CD4-positive, alpha-beta T cell treated with Interleukin-21 for 1 hour (primary cell): ENCODE results near the gene SH3PXD2B.
"Not testable (repeated sequence)": the region's sequence is repeated elsewhere in the genome, so short reads cannot be mapped to it uniquely, and the experiment has no call there.

ENCODE experiments used
- DNase-seq: peaks from one replicate; pipeline ENCODE4 v3.0.0-alpha.2; 2020

SH3PXD2B gene

DNA sequence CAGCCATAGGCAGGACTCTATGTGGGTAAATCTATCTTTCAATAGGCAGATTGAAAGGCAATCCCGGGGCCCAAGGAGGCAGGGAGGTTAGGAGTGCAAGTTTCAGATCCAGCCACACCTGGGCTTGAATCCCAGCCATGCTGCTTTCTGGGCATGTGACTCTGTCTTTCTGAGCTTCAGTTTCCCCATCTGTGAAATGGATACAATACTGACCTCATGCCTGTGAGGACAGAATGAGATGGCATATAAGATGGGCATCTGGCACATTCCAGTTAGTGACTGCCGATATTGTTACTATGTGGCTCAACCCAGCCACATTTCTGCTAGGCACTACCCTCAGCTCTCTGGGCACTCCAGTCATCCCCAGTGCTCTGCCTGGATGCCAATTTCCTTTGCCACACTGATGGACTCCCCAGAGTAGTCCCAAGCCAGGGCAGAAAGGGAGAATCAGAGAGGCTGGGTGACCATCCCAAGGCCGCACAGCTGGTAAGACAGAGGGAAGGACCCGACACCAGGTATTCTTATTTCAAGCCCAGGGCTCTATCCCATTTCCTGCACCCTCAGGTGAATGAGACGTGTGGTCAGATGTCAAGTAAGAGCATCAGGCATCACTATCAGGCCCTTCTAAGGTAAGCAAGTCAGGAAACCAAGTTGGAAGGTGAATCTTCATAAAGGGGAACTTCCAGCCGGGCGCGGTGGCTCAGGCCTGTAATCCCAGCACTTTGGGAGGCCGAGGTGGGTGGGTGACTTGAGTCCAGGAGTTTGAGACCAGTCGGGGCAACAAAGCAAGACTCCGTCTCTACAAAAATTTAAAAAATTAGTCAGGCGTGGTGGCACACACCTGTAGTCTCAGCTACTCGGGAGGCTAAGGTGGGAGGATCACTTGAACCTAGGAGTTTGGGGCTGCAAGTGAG lies 38.7 kb downstream of the SH3PXD2B start:
- no peak for DNase-seq

GRCh38 chr5:172414531-172415361 lies 39.6 kb downstream of the SH3PXD2B start:
- no peak for DNase-seq

GRCh38 chr5:172413601-172414171 lies 40.6 kb downstream of the SH3PXD2B start:
- no peak for DNase-seq

DNA sequence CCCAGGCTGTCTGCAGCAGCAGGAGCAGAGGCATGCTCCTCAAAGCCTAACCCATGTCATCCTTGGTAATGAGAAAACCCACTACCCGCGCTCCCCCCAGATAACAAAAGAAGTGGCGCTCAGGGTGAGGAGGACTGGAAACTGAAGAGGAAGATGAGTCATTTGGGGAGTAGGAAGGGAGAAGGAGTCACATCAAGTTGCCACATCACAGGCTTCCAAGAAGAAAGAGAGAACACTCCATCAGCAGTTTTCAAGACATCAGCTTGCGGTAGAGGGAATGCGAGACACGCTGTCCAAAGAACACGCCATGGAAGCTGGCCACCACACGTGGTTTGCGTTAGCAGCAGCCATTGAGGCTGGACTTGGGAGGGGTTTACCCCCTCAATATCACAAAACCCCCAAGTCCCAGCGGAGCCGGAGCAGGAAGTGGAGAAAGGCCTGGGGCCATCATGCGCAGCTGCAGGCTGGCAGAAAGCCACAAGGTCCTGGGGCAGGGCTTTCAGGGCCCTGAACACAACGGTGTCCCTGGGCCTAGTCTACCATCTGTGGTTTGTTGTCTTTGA lies 41.5 kb downstream of the SH3PXD2B start:
- DNase-seq = peak; percentile 3

GRCh38 chr5:172411484-172412072 lies 42.7 kb downstream of the SH3PXD2B start:
- no peak for DNase-seq

- DNase-seq = no peak
Measured at GRCh38 chr5:172410662-172411483, 43.5 kb downstream of the SH3PXD2B start.

GRCh38 chr5:172410160-172410559 lies 44.2 kb downstream of the SH3PXD2B start:
- DNase-seq = peak; percentile 17

DNA sequence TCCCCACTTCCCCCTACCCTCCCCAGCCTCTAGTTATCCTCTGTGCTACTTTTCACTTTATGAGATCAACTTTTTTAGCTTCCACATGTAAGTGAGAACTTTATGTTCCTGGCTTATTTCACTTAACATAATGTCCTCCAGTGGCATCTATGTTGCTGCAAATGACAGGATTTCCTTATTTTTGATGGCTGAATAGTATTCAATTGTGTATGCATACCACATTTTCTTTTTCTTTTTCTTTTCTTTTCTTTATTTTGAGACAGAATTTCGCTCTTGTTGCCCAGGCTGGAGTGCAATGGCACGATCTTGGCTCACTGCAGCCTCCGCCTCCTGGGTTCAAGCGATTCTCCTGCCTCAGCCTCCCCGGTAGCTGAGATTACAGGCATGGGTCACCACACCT lies 44.8 kb downstream of the SH3PXD2B start:
- not testable (repeated sequence) for DNase-seq

DNA sequence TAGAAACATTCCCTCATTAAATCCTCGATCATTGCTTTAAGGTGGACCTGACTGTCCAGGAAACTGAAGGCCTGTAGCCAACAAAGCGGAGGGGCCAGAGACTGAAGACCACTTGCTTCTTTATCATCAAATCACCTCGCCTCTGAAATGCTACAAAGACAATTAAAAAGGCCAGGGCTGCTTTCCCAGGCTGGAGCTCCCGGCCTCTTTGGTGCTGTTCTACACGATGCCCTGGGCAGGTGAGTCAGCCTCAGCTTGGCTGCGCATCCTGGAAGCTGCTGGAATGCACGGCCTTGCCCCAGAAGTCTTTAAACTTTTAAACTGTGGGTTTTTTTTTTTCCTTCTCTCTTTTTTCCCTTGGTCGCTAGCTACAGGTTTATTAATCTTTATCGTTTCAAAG lies 46.5 kb downstream of the SH3PXD2B start:
- DNase-seq = no peak

GRCh38 chr5:172407241-172407691 lies 47.1 kb downstream of the SH3PXD2B start:
- DNase-seq = no peak

DNA sequence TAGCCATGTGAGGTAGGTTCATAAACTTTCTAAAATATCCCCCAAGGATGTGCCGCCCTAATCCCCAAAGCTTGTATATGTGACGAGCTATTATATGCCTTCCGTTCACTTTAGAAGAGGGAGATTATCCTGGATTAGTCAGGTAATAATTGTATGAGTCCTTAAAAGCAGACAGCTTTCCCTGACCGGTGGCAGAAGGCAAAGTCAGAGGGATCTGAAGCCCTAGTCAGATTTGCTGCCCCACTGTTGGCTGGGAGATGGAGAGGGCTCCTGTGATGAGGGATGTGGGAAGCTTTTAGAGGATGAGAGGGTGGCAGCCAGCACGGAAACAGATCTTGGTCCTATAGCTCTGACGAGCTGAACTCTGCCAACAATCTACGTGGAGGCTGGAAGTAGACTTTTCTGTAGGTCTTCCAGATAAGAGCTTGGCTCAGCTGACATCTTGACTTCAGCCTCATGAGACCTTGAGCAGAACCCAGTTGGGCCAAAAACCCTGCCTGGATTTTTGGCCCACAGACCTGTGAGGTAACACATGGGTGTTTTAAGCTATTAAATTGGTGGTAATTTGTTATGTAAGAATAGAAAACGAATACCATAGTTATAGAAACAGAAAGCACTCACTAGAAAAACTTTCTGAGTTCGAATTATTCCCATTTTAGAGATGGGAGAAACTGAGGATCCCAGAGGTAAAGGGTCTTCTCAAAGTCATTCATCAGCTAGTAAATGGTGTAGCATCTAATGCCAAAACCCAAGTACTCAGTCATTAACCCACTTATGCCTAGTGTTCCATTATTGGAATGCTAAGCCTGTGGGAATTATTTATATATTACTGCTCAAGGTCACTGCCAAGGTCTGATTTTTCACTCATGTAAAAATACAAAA lies 48.9 kb downstream of the SH3PXD2B start:
- DNase-seq = no peak

DNA sequence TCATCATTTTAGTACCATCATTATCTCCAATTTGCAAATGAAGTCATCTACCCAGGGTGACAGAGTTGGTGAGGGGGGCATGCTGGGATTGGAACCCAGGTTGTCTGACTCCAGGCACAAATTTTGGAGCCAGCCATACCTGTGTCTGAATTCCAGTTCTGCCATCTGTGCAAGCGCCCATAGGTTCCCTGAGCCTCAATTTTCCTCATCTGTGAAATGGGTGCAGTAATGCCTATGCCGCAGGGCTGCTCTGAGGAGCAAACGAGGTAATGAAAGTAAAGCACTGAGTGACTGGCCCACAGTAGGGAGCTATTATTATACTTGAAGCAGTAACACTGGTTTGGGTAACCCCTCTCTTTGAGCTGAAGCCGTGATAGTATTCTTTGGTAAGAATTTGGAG lies 49.6 kb downstream of the SH3PXD2B start:
- DNase-seq = no peak

- no peak for DNase-seq
Measured at GRCh38 chr5:172403817-172404216, 50.5 kb downstream of the SH3PXD2B start.

DNA sequence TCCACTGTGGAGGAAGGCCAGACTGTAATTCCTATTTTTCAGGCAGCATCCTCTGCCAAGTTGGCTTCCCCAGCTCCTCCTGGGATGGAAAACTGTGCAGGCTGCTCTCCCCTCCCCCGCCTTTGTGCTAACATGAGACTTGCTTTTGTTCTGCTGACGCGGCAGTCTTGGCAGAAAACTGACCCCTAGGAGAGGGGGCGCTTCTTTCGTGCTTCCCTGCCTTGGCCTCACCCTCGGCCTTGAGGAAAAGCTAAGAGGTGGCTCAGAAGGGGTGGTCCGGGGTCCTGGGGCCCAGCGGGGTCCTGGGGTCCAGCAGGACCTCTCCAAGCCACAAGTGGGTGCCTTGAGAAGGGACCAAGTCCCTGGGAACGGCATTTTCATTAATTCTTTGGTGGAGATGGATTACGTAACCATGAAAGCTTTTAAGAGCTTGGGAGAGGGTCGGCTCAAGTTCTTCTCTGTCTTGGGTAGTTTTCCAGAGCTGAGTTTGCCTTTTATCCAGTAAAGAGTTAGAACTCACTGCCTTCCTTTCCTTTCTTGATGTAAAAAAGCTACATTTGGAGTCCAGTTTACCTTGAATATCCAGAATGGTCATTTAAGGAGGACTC lies 51.0 kb downstream of the SH3PXD2B start:
- no peak for DNase-seq

DNA sequence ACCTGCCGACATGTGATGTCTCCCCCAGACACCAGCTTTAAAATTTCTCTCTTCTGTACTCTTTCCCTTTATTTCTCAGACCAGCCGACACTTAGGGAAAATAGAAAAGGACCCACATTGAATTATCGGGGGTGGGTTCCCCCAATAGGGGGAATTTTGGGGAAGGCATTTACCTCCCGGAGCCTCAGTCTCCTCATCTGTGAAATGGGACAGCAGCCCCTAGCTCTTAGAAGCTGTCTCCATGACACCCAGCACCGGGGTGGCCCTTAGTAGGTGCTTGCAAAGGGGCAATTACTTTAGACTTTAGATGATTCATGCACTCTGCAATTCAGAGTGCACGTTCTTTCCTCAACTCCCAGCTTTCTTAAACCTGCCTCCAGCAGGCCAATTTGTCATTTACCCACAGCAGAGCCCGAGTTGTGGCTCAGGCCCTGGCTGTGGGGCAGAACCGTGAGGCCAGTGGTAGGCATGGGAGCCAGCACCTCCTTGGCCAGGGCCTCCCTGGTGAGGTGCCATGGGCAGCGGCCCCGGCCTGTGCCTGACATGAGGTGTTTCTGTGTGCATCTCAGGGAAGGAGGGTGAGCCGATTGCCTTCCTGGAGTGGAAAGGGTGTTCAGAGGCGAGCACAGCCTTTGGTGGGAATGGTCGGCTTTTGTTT lies 51.7 kb downstream of the SH3PXD2B start:
- no peak for DNase-seq

DNA sequence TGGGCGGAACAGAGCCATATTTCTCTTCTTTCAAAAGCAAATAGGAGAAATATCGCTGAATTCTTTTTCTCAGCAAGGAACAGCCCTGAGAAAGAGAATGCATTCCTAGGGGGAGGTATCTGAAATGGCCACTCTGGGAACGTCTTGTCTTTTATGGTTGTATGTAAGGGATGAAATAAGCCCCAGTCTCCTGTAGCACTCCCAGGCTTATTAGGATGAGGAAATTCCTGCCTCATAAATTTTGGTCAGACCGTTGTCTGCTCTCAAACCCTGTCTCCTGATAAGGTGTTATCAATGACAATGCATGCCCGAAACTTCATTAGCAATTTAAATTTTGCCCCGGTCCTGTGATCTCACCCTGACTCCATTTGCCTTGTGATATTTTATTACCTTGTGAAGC lies 52.3 kb downstream of the SH3PXD2B start:
- not testable (repeated sequence) for DNase-seq

DNA sequence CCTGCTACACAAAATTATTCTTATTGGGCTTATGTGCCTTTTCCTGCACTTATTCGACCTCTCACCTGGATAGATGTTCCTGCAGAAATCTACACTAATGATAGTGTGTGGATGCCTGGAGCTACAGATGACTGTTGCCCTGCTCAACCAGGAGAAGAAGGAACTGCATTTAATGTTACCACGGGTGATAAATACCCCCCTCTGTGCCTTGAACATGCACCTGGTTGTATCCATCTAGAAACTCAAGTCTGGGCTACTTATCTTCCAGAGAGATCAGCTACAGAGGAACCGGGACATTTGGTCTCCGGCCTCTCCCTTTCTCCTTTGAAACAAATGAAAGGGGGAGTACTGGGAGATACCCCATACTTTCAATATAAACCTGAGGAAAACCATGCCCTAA lies 54.5 kb downstream of the SH3PXD2B start:
- no peak for DNase-seq

DNA sequence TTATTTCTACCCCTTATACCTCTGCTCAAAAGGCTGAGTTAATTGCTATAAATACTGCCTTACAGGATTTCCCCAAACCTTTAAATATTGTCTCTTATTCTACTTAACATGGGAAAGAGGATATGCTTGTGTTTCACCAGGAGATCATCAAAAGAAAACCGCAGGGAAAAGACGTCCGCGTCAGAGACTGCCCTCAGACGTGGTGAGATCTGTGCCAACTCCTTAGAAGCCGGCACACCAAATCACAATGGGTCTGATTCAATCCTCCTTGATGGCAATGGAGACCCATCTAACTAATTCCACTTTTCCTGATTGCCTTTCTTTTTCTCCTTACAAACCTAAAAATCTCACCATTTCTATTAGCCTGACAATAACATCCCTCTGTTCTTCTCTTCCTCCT lies 55.0 kb downstream of the SH3PXD2B start:
- DNase-seq = no peak

DNA sequence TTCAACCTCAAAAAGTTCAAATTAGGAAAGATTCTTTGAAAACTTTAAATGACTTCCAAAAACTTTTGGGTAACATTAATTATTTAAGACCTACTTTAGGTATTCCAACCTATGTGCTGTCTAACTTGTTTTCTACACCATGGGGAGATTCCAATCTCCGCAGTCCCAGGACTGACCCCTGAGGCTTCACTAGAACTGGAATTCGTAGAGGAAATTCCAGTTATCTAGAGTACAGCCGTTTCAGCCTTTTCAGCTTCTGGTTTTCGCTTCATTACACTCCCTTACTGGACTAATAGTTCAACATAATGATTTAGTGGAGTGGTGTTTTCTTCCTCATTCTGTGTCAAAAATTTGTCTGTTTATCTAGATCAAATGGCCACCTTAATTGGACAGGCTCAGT lies 55.7 kb downstream of the SH3PXD2B start:
- DNase-seq = not testable (repeated sequence)

DNA sequence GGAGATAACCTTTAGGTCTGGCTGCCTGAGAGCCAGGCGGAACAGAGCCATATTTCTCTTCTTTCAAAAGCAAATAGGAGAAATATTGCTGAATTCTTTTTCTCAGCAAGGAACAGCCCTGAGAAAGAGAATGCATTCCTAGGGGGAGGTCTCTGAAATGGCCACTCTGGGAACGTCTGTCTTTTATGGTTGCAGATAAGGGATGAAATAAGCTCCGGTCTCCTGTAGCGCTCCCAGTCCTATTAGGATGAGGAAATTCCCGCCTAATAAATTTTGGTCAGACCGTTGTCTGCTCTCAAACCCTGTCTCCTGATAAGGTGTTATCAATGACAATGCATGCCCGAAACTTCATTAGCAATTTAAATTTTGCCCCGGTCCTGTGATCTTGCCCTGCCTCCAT lies 57.3 kb downstream of the SH3PXD2B start:
- not testable (repeated sequence) for DNase-seq
